ENCODE measurements around the gene PLEK2.
"Not testable (repeated sequence)": the region's sequence is repeated elsewhere in the genome, so short reads cannot be mapped to it uniquely, and the experiment has no call there.

Gene PLEK2

GRCh38 chr14:67416085-67416484 is 4.1 kb upstream of the PLEK2 start:
- TF ChIP-seq CTCF (IDR thresholded peaks at IDR 0.05; ENCODE audit: unreplicated experiment in 3 of 3), result no peak
- Mint-ChIP-seq H3K27me3 (ENCODE audit: low read depth) (peaks cover 8% of the 10 kb centered on the region), H3K36me3 (ENCODE audit: low read depth) (no peaks in the 10 kb centered on the region), H3K4me3 (no peak overlapping the region), H3K9me3 (no peaks in the 10 kb centered on the region), H3K27ac (no peak overlapping the region), H3K4me1 (no peaks in the 10 kb centered on the region)

GRCh38 chr14:67415610-67416009 is 3.6 kb upstream of the PLEK2 start:
- H3K27me3 Mint-ChIP-seq (ENCODE audit: low read depth); H3K4me3 Mint-ChIP-seq; H3K36me3 Mint-ChIP-seq (ENCODE audit: low read depth); H3K9me3 Mint-ChIP-seq; H3K27ac Mint-ChIP-seq; H3K4me1 Mint-ChIP-seq: not testable (repeated sequence)

- Mint-ChIP-seq H3K27me3 (ENCODE audit: low read depth) (peaks cover 5% of the 10 kb centered on the region), H3K9me3 (no peaks in the 10 kb centered on the region), H3K4me3 (no peak overlapping the region), H3K27ac (no peak overlapping the region), H3K4me1 (no peaks in the 10 kb centered on the region), H3K36me3 (ENCODE audit: low read depth) (no peaks in the 10 kb centered on the region)
- no peak for TF ChIP-seq CTCF (IDR thresholded peaks at IDR 0.05; ENCODE audit: unreplicated experiment in 3 of 3)
Observed at GRCh38 chr14:67413806-67414769, 2.1 kb upstream of the PLEK2 start.

GRCh38 chr14:67411370-67411769 is 595 bp downstream of the PLEK2 start:
- H3K36me3 Mint-ChIP-seq (ENCODE audit: low read depth), result no peaks in the 10 kb centered on the region
- H3K27me3 Mint-ChIP-seq (ENCODE audit: low read depth), result peaks cover 5% of the 10 kb centered on the region
- TF ChIP-seq CTCF (IDR thresholded peaks at IDR 0.05; ENCODE audit: unreplicated experiment in 3 of 3), result no peak
- no peak overlapping the region for H3K27ac Mint-ChIP-seq
- no peaks in the 10 kb centered on the region for H3K4me1 Mint-ChIP-seq
- H3K4me3 Mint-ChIP-seq, result no peak overlapping the region
- no peaks in the 10 kb centered on the region for H3K9me3 Mint-ChIP-seq

- Mint-ChIP-seq H3K27ac (no peak overlapping the region), H3K9me3 (no peaks in the 10 kb centered on the region), H3K4me1 (no peaks in the 10 kb centered on the region), H3K27me3 (ENCODE audit: low read depth) (peaks cover 5% of the 10 kb centered on the region), H3K4me3 (no peak overlapping the region), H3K36me3 (ENCODE audit: low read depth) (no peaks in the 10 kb centered on the region)
- TF ChIP-seq CTCF (IDR thresholded peaks at IDR 0.05; ENCODE audit: unreplicated experiment in 3 of 3), result no peak
Observed at GRCh38 chr14:67410313-67410712, 1.7 kb downstream of the PLEK2 start.

- Mint-ChIP-seq H3K4me1 (no peaks in the 10 kb centered on the region), H3K9me3 (no peaks in the 10 kb centered on the region), H3K27ac (no peak overlapping the region), H3K36me3 (ENCODE audit: low read depth) (no peaks in the 10 kb centered on the region), H3K27me3 (ENCODE audit: low read depth) (peaks cover 5% of the 10 kb centered on the region), H3K4me3 (no peak overlapping the region)
- no peak for TF ChIP-seq CTCF (IDR thresholded peaks at IDR 0.05; ENCODE audit: unreplicated experiment in 3 of 3)
Observed at GRCh38 chr14:67409461-67409860, 2.5 kb downstream of the PLEK2 start.

GRCh38 chr14:67408122-67408801 is 3.7 kb downstream of the PLEK2 start:
- H3K27me3 Mint-ChIP-seq (ENCODE audit: low read depth); H3K9me3 Mint-ChIP-seq; H3K4me3 Mint-ChIP-seq; H3K36me3 Mint-ChIP-seq (ENCODE audit: low read depth); H3K27ac Mint-ChIP-seq; H3K4me1 Mint-ChIP-seq: not testable (repeated sequence)

All from nephron (organoid).